ENCODE measurements around the gene DUOXA2. TPM values are rescaled to one million over a fixed set of nuclear protein-coding genes. Genes with fewer than 3 reads are reported as not detected.

The DUOXA2 gene
- not detected for polyA plus RNA-seq (2012; ENCODE audit: insufficient read length, low read depth)

GRCh38 chr15:45114076-45114750 lies at the start of gene DUOXA2, which contains the start of gene DUOX2:
TSS of gene DUOXA2 (plus strand) at chr15:45114326. CDS start at chr15:45114606, 280 bp downstream.
TSS of gene DUOX2 (minus strand) at chr15:45114172. CDS start at chr15:45113411, 761 bp downstream.
- TF ChIP-seq POLR2AphosphoS5 (IDR thresholded peaks at IDR 0.05; ENCODE audit: low read depth, low read length), result no peak
- no peak for TF ChIP-seq REST (IDR thresholded peaks at IDR 0.05; ENCODE audit: insufficient read depth in 1 of 2, low read depth in 2 of 2, low read length in 2 of 2)
- no peak for TF ChIP-seq FOXP2 (optimal IDR thresholded peaks at IDR 0.05; ENCODE audit: borderline replicate concordance, extremely low read depth, extremely low read length, insufficient read depth)
- TF ChIP-seq SIN3A (IDR thresholded peaks at IDR 0.05; ENCODE audit: borderline replicate concordance, insufficient read depth, low read length), result no peak
- TF ChIP-seq TAF1 (IDR thresholded peaks at IDR 0.05; ENCODE audit: borderline replicate concordance, insufficient read depth, low read length), result no peak

- TF ChIP-seq POLR2AphosphoS5 (IDR thresholded peaks at IDR 0.05; ENCODE audit: low read depth, low read length) (no peak), SIN3A (IDR thresholded peaks at IDR 0.05; ENCODE audit: borderline replicate concordance, insufficient read depth, low read length) (no peak), FOXP2 (optimal IDR thresholded peaks at IDR 0.05; ENCODE audit: borderline replicate concordance, extremely low read depth, extremely low read length, insufficient read depth) (no peak), REST (IDR thresholded peaks at IDR 0.05; ENCODE audit: insufficient read depth in 1 of 2, low read depth in 2 of 2, low read length in 2 of 2) (no peak), TAF1 (IDR thresholded peaks at IDR 0.05; ENCODE audit: borderline replicate concordance, insufficient read depth, low read length) (no peak)
These were observed 49.7 kb upstream of the DUOXA2 start for GRCh38 chr15:45064386-45064785.

GRCh38 chr15:45083223-45083622 lies 30.9 kb upstream of the DUOXA2 start:
- TF ChIP-seq REST (IDR thresholded peaks at IDR 0.05; ENCODE audit: insufficient read depth in 1 of 2, low read depth in 2 of 2, low read length in 2 of 2) (no peak), TAF1 (IDR thresholded peaks at IDR 0.05; ENCODE audit: borderline replicate concordance, insufficient read depth, low read length) (no peak), POLR2AphosphoS5 (IDR thresholded peaks at IDR 0.05; ENCODE audit: low read depth, low read length) (no peak), SIN3A (IDR thresholded peaks at IDR 0.05; ENCODE audit: borderline replicate concordance, insufficient read depth, low read length) (no peak), FOXP2 (optimal IDR thresholded peaks at IDR 0.05; ENCODE audit: borderline replicate concordance, extremely low read depth, extremely low read length, insufficient read depth) (no peak)

GRCh38 chr15:45084163-45084562 lies 30.0 kb upstream of the DUOXA2 start:
- TF ChIP-seq TAF1 (IDR thresholded peaks at IDR 0.05; ENCODE audit: borderline replicate concordance, insufficient read depth, low read length) (no peak), POLR2AphosphoS5 (IDR thresholded peaks at IDR 0.05; ENCODE audit: low read depth, low read length) (no peak), REST (IDR thresholded peaks at IDR 0.05; ENCODE audit: insufficient read depth in 1 of 2, low read depth in 2 of 2, low read length in 2 of 2) (no peak), FOXP2 (optimal IDR thresholded peaks at IDR 0.05; ENCODE audit: borderline replicate concordance, extremely low read depth, extremely low read length, insufficient read depth) (no peak), SIN3A (IDR thresholded peaks at IDR 0.05; ENCODE audit: borderline replicate concordance, insufficient read depth, low read length) (no peak)

All from PFSK-1 (cell line).